ENCODE measurements around the gene KRTAP10-2.

DNA sequence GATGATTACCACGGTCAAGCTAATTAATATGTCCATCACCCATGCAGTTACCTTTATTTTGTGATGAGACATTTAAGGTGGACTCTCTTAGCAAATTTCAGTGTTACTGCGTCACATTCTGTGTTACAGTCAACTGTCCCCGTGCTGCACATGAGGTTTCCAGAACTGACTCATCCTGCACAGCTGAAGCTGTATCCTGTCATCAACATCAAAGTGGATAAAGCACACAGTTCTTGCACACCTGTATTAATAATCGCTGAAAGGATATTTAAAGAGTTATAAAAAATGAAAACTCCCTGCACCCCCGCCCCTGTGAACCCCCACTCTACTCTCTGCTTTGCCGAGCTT is 32.5 kb upstream of the KRTAP10-2 start:
- no peak for TF ChIP-seq SIN3A (IDR thresholded peaks at IDR 0.05; ENCODE audit: borderline replicate concordance, insufficient read depth, low read length)
- no peak for TF ChIP-seq POLR2AphosphoS5 (IDR thresholded peaks at IDR 0.05; ENCODE audit: low read depth, low read length)
- no peak for TF ChIP-seq TAF1 (IDR thresholded peaks at IDR 0.05; ENCODE audit: borderline replicate concordance, insufficient read depth, low read length)

Measured in PFSK-1 (cell line).